Mammary epithelial cell (primary cell): ENCODE measurements around the gene INS.

ENCODE experiments used
- CTCF ChIP-seq, 2 donors: IDR thresholded peaks in 1 of 2; conservative IDR thresholded peaks in 1 of 2; 2 replicates each; pipeline ENCODE4 v1.5.1; 2011 to 2012; ENCODE audit warnings: inconsistent platforms in 2 of 2, low read length in 2 of 2, mild to moderate bottlenecking in 2 of 2, control low read depth in 1 of 2, low read depth in 1 of 2; ENCODE audit not compliant: insufficient read depth in 1 of 2; ENCODE audit errors: extremely low read depth in 1 of 2
- EZH2 ChIP-seq: IDR thresholded peaks from 2 replicates; pipeline ENCODE4 v1.6.1; 2012; ENCODE audit warnings: low read length, inconsistent platforms, borderline replicate concordance

GRCh38 chr11:2194877-2195755 is 34.1 kb upstream of the INS start:
- no peak for TF ChIP-seq EZH2
- peak; percentile 69 to 87 for TF ChIP-seq CTCF (conservative IDR thresholded peaks at IDR 0.05 in 1 of 2, IDR thresholded peaks at IDR 0.05 in 1 of 2; ENCODE audit: extremely low read depth in 1 of 2, insufficient read depth in 1 of 2, low read depth in 1 of 2, low read length in 2 of 2)
